ENCODE results near the gene CCDC92.

Gene CCDC92

DNA sequence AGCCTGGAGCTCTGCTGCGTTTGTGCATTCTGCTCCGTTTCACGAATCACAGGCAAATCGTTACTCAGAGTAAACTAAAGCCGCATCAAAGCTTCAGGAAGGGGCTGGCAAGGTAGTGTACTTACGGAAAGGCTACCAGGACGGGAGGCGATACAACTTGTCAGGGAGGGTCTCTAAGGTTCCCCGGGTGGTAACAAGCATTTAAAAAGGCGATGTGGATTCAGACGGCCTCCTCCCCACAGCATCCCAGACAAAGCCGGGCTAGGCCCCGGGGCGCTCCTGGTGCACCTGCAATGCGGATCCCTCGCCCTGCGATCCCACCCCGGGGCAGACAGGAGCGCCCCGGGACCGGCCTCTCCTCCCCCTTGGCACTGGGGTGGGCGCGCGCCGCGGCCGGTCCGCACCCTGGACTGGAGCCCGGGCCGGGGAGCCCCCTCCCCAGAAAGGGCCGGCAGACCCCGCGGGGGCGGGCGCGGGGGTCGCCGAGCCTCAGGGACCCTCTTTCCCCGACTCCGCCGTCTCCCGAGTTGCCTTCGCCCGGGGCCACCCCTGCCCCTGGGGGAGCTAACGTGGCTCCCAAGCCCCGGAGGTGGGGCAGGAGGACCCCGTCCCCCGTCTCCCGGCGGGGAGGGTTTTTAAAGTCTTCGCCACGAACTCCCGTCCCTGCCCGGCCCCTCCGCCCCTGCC lies 718 bp downstream of the CCDC92 start:
- peak; percentile 47 for DNase-seq

DNA sequence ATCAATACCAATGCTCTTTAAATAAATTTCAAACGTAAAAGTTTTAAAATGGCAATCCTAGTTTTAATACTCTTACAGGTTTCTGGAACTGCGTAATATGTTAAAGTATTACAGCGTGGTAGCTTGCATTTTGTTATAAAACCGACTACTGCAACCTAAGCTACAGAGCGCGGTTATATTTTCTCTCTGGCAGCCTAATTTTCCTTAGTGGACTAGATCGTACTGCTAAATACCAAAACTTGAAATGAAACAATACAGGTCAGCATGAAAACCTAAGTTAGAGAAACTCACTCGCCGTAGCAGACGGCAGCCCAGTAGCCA lies 1.2 kb downstream of the CCDC92 start:
- DNase-seq: no peak

DNA sequence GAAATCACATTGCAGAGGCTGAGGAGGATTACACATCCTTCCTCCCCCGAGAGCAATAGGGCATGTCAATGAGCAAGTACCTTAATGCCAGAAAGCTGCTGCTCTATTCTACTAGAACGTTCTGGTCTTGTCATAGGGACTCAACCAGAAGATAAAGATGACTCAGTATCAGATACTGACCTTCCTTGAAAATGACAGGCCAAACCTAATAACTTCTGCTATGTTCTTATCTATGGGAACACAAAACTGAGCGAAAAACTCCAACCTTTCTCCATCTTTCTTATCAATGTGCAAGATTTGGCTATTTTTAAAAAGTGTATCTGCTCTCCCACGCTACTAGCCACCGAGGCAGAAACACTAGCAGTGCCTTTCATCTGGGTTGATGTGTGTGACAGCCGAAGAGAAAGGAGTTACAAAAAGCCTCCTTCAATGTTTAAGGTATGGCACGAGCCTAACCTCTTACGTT lies 5.5 kb downstream of the CCDC92 start:
- DNase-seq: no peak

DNA sequence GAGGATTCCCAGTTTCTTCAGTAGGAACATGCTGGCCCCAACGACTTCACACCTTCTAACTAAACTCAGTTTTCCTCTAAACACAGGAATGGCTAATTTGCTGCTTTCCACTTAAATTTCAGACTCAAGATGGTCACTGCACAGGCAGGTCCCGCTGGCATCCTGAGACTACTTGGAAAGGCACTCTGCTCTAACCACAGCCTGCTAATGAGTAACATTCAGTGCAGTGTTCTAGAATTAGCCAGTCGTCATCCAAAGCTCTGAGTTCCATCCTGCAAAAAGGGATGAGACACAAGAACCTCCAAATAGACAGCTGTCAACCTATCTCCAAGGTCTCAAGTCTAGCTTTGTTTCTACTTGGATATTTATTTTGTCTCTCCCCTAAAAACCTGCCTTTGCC lies 6.0 kb downstream of the CCDC92 start:
- no peak for DNase-seq

DNA sequence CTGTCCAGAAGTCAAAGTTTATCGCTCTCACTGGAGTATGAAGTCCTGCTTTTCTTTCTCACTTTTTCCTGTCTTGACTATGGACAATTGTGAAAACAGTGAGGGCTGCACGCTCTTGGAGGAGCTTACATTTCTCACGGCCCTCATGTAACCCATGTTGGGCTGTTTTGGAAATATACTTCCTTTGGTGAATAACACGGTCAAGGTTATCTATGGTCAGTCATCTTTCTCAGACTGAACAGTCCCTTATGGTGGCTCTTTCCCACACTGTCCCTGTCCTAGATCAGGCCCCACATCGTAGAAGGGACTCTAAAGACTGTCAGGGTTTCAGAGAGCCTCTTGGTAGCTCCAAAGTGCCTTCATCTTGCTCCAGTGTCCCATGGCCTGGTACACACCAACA lies 7.2 kb downstream of the CCDC92 start:
- no peak for DNase-seq

DNA sequence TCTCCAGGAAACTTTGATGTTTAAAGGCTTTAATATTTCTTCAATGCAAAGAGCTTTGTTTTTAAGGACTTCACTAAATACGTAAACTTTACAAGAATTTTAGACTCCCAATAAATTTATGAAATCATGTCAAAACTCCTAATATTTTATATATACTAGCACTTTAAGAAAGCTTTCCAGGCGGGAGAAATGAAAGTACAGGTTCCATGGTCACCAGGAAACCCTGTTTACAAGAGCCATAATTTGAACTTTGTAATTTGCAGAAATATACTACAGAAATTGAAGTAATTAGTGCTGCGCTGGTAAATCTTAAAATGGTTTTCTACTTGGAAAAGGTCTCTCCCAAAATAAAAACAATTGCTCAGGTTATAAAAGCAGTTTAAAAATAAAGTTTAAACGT lies 8.8 kb downstream of the CCDC92 start:
- DNase-seq: no peak

DNA sequence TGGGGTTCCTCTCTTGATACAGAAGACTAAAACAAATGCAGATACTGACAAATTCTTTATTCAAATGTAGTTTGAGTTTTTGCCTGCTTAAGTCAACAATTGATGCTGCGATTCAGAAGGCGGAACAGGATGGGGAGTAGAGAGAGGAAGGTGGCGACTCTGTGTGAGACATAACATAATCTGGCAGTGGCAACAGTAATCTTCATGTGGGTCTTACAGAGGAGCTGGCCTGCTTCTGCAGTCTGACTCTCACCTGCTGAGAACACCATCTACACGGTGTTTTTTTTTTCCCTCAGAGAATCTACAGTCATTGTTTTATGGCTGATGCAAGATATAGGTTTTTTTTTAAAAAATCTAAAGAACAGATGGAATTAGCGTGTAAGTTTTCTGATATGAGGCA lies 10.1 kb downstream of the CCDC92 start:
- no peak for DNase-seq

DNA sequence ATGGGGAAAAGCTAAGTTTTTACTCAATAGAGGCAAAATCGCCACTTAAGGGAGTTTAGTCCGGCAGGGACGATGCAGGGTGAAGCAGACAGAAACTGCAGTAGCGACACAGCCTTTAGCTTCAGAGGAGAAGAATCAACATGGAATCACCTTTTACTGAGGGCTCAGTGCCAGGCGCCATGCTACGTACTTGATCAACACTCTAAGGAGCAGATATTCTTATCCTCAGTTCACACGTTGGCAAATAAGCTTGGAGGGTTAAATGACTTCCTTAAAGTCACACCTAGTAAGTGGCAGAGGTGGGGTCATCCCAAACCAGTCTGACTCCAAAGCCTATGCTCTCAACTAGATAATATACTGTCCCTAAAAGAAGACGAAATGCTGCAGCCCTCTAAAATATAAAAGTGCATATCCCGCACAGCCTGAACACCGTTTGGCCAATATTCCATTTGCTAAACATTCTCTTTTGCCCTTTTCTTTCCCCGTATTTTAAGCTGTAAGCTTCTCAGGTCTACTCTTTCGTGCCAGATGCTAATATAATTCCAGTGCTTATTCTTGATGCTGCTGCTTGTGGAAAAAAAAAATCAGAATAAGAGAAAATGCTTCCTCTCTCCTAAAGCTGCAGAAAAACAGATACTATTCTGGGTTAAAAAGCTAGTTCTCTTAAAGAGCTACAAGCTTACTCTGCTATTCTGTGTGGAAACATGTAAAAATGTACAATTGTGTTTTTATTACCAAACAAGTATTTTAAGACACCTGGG lies 10.9 kb downstream of the CCDC92 start:
- no peak for DNase-seq

DNA sequence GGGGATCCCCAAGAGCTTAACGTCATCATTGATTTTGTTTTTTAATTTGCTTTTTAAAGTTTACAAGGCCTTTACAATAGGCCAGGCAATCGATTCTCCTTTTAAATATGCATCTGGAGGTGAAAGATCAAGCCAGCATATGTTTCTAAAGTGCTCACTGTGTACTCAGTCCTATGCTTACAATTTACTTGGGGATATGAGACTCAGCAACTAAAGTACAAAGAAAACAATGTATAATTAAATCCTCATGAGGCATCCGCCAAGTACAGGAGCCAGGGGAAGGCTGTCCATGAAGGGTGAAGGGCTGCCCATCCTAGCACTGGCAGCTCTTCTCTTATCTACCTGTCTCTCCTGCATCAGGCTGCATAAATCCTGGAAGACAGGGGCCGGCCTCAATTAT lies 11.8 kb downstream of the CCDC92 start:
- no peak for DNase-seq

DNA sequence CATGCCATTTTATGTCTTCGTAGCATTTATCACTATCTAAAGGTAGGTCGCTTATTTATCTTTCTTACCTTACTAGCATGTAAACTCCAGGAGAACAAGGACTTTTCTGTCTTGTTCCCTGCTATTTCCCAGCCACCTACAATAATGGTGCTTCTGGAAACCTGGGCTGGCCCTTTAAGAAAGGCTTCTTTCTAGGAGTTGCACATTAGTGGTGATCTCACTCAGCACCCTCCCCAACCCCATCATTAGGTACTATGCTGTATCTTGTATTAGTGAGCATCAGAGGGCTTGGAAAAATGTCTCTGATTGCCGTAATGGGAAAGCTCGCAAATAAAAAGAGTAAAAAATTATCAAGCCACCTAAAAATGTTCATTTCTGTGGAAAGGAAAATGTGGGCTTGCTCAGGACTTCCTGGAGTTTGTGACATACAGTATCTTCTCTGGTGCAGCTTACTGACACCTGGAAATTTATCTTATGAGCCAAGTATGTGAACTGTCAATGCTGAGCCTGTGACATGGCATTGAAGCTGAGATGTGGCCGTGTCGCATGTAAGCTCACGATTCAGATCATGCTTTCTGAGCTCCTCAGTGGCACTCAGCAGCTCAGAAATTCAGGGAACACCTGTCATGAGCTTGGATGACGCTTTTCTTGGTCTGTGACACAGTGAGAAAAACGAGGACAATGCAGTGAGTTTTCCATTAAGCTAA lies 12.4 kb downstream of the CCDC92 start:
- no peak for DNase-seq

DNA sequence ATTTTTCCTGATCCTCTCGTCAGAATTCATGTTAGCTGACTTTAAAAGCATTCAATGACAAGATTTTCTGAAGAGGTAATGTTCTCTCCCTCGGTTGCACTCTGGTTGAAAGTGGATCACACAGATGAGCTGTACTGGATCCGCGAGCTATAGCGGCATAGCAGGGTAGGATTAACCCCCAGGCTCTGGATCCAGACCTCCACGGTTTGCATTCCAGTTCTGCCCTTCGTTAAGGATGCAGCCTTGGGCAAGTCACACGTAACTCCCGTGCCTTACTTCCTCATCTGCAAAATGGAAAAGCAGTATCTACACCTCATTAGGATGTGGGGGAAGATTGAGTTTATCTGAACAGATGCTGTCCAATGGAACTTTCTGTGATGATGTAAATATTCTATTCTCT lies 13.8 kb downstream of the CCDC92 start:
- no peak for DNase-seq

DNA sequence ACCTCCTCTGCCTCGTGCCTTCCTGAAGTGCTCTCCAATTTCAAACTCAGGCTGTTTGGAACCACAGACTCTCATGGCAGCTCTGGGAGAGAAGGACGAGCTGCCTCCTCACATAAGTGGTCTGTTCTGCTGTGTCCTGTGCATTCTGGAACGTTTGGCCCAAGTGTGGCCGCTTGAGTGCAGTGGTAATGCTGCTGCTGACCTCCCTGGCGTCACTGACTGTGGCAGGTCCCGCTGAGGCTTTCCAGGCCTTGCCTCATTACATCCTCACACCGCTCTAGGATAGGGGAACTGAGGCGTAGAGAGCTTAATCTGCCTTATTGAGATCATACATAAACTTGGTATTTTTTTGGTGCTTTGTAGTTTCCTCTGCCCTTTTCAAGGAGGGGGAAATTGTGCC lies 14.2 kb downstream of the CCDC92 start:
- DNase-seq: no peak

DNA sequence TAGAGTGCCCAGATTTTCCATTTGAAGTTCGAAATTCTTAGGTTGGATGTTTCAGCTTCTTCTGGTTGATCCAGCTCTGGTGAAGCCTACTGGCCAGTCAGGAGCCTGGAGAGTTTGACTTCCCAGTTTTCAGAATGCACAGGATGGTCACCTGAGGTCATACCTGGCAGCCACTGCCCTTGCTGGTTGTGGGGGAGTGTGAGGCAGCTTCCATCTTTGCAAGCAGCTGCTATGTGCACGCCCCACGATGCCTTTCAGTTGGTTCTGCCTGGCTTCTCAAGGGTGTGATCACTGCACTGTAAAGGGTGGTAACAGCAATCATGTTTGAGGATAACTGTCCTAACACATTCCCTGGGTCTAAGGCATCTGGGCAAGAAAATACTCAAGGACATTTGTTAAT lies 15.4 kb downstream of the CCDC92 start:
- no peak for DNase-seq

DNA sequence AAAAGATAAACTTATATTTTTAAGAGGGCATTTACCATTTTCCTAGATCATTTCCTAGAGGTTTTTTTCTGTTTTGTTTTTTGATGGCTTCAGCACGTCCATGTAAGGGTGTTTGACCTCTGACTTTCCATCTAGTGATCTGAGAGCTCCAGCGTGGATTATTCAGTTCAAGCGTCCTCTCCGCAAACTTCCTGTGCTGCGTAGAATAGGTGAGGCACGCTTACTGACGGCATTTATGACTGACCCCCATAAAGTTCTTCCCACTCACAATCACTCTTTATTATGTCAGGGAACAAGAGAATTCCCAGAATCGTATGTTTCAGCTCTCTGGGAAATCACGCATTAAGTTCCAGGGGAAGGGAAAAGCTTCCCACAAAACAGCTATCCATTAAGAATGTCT lies 16.4 kb downstream of the CCDC92 start:
- no peak for DNase-seq

DNA sequence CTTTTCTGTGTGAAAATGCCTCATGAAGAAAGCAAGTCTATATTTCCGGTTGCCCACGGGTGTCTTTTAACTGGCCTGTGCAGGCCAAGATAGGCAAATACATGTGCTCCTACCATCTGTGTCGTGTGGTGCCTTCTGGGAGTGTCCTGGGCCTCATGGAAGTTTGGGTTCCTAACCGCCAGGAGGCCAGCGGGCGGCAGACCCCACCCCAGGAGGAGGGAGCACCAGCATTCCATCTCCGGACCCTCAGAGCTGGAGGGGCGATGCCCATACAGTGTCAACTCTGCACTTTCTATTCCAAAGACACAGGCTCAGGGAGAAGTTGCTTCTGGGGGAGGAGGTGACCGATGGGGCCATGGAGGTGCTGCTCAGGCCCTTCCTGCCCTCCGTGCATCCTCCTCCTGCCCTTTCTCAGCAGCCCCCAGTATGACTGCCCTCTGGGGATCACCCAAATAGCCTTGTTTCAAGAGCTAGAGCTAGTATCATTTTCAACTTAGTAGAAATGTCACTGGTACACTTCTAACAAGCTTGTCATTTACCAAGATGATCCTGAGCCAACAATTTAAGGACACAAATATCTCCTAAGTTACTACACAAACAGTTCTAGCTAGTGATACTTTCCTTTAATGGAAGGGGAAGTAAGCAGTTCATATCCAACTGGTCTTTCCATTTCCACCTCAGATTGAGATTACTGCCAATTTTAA lies 17.8 kb downstream of the CCDC92 start:
- DNase-seq: no peak

DNA sequence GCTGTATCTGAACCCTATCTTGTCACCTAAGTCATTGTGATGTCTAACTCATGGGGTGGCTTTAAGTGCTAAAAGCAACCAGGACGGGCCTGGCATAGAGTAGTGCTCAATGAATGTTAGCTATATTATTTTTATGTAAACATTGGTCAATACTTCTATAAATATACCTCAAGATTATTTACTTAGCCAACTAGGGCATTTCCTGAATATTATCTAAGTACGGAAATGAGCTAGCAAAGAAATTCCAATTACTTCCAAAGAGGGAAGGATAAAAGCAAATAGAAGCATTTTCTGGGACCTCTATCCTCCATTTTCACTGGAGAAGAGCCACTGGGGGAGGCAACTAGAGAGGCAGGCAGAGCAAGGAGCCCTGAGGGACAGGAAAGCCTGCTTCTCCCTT lies 20.6 kb downstream of the CCDC92 start:
- DNase-seq: no peak

DNA sequence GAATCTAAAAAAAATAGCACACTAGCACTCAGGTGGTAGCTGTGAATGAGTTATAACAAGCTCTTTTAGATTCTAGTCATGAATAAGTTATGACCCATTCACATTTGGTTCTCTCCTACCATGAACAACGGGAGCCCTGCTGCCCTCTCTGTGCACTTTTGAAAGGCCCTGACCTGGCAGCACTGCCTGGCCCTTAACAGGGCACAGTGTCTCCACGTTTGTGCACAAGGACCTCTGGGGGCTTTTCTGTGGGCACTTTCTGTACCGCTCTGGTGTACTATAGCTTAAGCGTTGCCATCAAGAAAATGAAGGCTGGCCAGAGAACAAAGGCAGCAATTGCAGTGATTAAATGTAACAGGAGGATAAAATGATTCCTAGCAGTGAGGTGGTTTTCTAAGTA lies 21.2 kb downstream of the CCDC92 start:
- DNase-seq: no peak

DNA sequence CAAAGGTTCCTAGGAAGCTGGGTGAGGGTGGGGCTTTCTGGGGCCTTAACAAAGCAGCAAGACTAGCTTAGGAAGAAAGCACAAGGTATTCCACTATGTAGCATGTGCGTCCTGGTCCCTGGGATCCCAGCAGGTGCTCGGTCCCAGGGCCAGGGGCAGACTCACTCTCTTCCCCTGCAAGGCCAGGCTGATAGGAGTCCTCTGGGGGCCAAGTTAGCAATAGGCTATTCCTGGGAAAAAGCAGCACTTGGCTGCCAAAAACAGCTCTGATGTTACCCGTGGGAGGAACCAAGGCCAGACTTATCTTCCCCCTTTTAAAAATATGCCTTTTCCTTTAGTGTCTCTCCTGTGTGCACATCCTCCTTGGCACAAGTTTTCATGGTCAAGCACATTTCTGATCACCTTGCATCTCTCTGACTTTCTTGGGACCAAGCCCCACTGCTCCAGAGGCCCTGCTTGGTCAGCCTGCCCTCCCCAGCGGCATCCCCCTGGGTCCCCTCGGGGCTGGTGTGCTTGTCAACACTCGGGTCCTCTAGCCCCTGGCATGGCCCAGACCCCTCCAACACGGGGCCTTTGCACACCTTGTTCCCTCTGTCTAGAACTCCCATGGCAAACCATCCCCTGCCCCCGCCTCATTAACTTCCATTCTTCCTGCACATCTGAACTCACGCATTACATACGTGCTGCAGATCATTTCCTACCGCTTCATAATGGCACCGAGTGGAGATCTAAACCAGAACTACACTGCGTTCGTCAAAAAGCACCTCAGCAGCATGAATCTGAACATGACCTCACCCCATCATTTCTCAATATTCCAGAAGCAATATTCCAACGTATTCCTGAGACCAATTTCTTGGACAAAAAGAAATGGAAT lies 21.9 kb downstream of the CCDC92 start:
- no peak for DNase-seq

DNA sequence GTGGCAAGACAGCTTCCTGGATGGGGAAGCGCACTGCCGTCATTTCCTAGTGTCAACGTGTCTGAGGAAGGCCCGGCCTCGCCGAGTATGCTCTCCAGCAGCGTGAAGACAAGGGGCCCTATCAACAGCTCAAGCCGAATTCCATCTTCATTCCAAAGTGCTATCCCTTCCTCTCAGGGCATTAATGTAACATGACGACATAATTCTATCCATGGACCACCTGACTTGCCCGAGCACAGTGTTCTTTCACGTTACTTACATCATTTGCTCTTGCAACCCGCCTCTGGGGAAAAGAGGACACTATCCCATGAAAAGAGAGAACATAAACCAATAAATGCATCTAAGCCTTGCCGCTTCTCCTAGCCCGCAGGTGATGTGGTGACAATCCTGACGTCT lies 22.9 kb downstream of the CCDC92 start:
- DNase-seq: no peak

DNA sequence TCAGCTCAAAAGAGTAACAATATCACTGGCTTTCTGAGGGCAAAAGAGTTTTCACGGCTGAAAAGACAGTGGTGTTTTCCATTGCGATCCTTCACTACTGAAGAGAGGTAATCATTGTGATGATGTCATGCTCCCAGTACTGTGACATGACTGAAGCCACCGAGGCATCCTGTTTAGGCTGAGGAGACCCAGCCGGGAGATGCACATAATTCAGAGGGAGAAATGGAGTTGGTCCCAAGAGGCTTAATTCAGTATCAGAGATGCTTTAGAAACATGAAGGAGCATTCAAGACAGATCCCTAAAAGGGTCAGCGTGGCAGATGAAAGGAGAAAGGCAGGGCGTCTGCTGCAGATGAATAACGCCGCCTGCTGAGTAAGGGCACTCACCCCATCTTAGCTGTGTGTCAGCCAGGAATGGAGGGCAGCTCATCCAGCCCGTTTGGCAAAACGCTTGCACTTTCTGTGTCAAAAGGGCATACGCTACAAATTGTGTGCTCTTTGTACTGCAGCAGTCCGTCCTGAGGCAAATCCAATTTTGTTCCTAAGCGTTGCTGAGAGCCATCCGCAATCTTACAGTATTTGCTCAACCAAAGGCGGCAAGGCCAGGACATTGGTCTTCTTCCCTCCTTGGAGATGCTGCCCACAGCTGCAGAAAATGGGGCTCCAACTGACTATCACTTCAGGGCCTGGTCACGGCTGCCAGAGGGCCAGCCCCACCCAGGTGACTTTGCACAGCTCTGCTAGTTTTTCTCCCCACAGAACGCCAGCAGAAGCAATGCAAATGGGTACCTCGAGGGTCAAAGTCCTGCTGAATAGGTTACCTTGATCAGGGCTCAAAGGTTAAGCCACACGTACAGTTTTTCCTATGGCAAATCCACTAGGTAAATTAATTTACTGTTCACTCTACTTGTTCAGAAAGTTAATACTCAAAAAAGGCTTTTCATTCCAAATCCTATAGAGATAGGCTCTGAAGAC lies 23.5 kb downstream of the CCDC92 start:
- no peak for DNase-seq

DNA sequence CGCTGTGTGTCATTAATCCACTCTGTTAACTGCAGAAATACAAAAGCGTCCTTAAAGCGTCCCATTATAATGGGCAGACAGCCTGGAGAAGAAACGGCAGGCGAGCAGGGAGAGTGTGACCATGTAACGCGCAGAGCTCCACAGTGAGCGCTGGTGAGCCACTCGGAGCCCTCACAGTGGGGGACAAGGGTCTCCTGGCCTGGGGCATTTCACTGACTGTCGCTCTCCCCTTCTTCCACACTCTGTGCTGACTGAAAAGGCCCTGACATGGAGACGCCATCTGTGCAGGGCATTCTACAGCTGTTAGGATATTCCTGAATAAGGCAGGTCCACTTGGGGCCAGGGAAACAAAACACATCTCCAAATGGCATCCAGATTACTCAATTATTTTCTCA lies 24.2 kb downstream of the CCDC92 start:
- no peak for DNase-seq

All from NCI-H748 treated with DMSO at 0.1 percent for 48 hours (cell line).